Measurements from ENCODE around the gene CFAP20. TPM values are rescaled to one million over a fixed set of nuclear protein-coding genes. Genes with fewer than 3 reads are reported as not detected.
"Not testable (repeated sequence)": the region's sequence is repeated elsewhere in the genome, so short reads cannot be mapped to it uniquely, and the experiment has no call there.

The CFAP20 gene
- polyA plus RNA-seq, 2 donors, result 7.0 to 22.5 TPM

- not testable (repeated sequence) for H3K4me3 ChIP-seq (ENCODE audit: low read depth in 1 of 2, low read length in 2 of 2); H3K27ac ChIP-seq (ENCODE audit: low read depth in 2 of 2, low read length in 1 of 2); H3K36me3 ChIP-seq (ENCODE audit: control insufficient read depth in 2 of 2, insufficient read depth in 2 of 2, low read length in 1 of 2); H3K27me3 ChIP-seq (ENCODE audit: control insufficient read depth in 1 of 2, insufficient read depth in 2 of 2, low read length in 2 of 2); H3K4me1 ChIP-seq (ENCODE audit: control insufficient read depth in 2 of 2, insufficient read depth in 2 of 2, low read length in 1 of 2)
- H3K9me3 ChIP-seq (ENCODE audit: control insufficient read depth in 2 of 2, insufficient read depth in 1 of 2, low read depth in 1 of 2, low read length in 1 of 2), result peaks cover 0 to 10% of the 10 kb centered on the region in 2 donors
- 96 to 99% methylated on average over 3 of the region's 3 CpGs for WGBS, 2 donors
Observed at GRCh38 chr16:58090396-58090795, 38.8 kb downstream of the CFAP20 start.

- no peak overlapping the region for H3K4me3 ChIP-seq (ENCODE audit: low read depth in 1 of 2, low read length in 2 of 2)
- H3K36me3 ChIP-seq (ENCODE audit: control insufficient read depth in 2 of 2, insufficient read depth in 2 of 2, low read length in 1 of 2), result no peaks in the 10 kb centered on the region
- H3K27ac ChIP-seq (ENCODE audit: low read depth in 2 of 2, low read length in 1 of 2), result no peak overlapping the region
- peaks cover 0 to 10% of the 10 kb centered on the region in 2 donors for H3K9me3 ChIP-seq (ENCODE audit: control insufficient read depth in 2 of 2, insufficient read depth in 1 of 2, low read depth in 1 of 2, low read length in 1 of 2)
- H3K4me1 ChIP-seq (ENCODE audit: control insufficient read depth in 2 of 2, insufficient read depth in 2 of 2, low read length in 1 of 2), result no peaks in the 10 kb centered on the region
- H3K27me3 ChIP-seq (ENCODE audit: control insufficient read depth in 1 of 2, insufficient read depth in 2 of 2, low read length in 2 of 2), result no peaks in the 10 kb centered on the region
- 33 to 47% methylated on average over 9 of the region's 9 CpGs for WGBS, 2 donors
Observed at GRCh38 chr16:58088091-58088490, 41.1 kb downstream of the CFAP20 start.

GRCh38 chr16:58087209-58087913, 41.8 kb downstream of the CFAP20 start:
- Histone ChIP-seq H3K4me1 (ENCODE audit: control insufficient read depth in 2 of 2, insufficient read depth in 2 of 2, low read length in 1 of 2) (no peaks in the 10 kb centered on the region), H3K27ac (ENCODE audit: low read depth in 2 of 2, low read length in 1 of 2) (no peak overlapping the region), H3K9me3 (ENCODE audit: control insufficient read depth in 2 of 2, insufficient read depth in 1 of 2, low read depth in 1 of 2, low read length in 1 of 2) (peaks cover 0 to 10% of the 10 kb centered on the region in 2 donors), H3K36me3 (ENCODE audit: control insufficient read depth in 2 of 2, insufficient read depth in 2 of 2, low read length in 1 of 2) (no peaks in the 10 kb centered on the region), H3K4me3 (ENCODE audit: low read depth in 1 of 2, low read length in 2 of 2) (no peak overlapping the region), H3K27me3 (ENCODE audit: control insufficient read depth in 1 of 2, insufficient read depth in 2 of 2, low read length in 2 of 2) (no peaks in the 10 kb centered on the region)
- WGBS, 2 donors, result 90 to 94% methylated on average over 23 of the region's 23 CpGs

DNA sequence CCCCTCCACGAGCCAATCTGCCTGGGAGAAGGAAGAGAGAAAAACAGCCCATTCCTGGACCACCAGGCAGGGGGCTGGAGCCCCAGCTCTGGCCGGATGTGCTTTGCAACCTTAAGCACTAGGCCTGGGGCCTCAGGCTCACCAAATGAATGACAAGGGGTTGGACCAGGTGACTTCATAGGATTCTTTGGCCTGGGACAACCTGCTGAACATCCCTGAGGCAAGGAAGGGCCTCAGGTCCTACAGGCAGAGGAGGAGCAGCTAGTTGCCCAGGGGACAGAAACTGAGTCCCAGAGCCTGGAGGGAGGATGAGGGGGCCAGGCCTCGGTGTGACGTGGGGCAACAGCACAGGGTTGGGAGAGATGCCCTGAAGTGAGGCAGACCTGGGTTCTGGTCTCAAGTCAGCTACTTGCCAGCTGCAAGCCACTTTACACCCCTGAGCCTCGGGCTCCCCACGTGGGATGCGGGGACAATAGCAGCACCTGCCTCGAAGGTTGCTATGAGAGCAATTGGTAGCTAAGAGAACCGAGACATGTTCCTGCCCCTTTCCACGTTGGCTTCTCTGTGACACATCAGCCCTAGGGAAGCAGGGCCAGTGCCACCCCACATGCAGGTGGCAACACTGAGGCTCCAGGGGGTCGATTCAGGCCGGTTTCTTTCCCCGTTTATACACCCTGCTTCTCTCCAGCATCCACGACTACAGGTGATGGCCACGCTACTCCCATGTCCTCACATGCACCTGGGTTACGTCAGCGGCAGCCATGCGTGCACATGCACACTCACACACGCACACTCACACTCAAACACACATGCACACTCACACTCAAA, 42.6 kb downstream of the CFAP20 start:
- no peaks in the 10 kb centered on the region for H3K36me3 ChIP-seq (ENCODE audit: control insufficient read depth in 2 of 2, insufficient read depth in 2 of 2, low read length in 1 of 2)
- 77 to 80% methylated on average over 19 of the region's 19 CpGs for WGBS, 2 donors
- H3K4me1 ChIP-seq (ENCODE audit: control insufficient read depth in 2 of 2, insufficient read depth in 2 of 2, low read length in 1 of 2), result no peaks in the 10 kb centered on the region
- no peak overlapping the region for H3K27ac ChIP-seq (ENCODE audit: low read depth in 2 of 2, low read length in 1 of 2)
- H3K4me3 ChIP-seq (ENCODE audit: low read depth in 1 of 2, low read length in 2 of 2), result no peak overlapping the region
- H3K27me3 ChIP-seq (ENCODE audit: control insufficient read depth in 1 of 2, insufficient read depth in 2 of 2, low read length in 2 of 2), result no peaks in the 10 kb centered on the region
- peaks cover 0 to 10% of the 10 kb centered on the region in 2 donors for H3K9me3 ChIP-seq (ENCODE audit: control insufficient read depth in 2 of 2, insufficient read depth in 1 of 2, low read depth in 1 of 2, low read length in 1 of 2)

- H3K4me1 ChIP-seq (ENCODE audit: control insufficient read depth in 2 of 2, insufficient read depth in 2 of 2, low read length in 1 of 2), result no peaks in the 10 kb centered on the region
- no peak overlapping the region for H3K27ac ChIP-seq (ENCODE audit: low read depth in 2 of 2, low read length in 1 of 2)
- WGBS, 2 donors, result 87 to 89% methylated on average over 21 of the region's 21 CpGs
- H3K36me3 ChIP-seq (ENCODE audit: control insufficient read depth in 2 of 2, insufficient read depth in 2 of 2, low read length in 1 of 2), result no peaks in the 10 kb centered on the region
- H3K9me3 ChIP-seq (ENCODE audit: control insufficient read depth in 2 of 2, insufficient read depth in 1 of 2, low read depth in 1 of 2, low read length in 1 of 2), result peaks cover 0 to 10% of the 10 kb centered on the region in 2 donors
- H3K27me3 ChIP-seq (ENCODE audit: control insufficient read depth in 1 of 2, insufficient read depth in 2 of 2, low read length in 2 of 2), result no peaks in the 10 kb centered on the region
- no peak overlapping the region for H3K4me3 ChIP-seq (ENCODE audit: low read depth in 1 of 2, low read length in 2 of 2)
Observed at GRCh38 chr16:58085584-58086251, 43.5 kb downstream of the CFAP20 start.

- peaks cover 0 to 10% of the 10 kb centered on the region in 2 donors for H3K9me3 ChIP-seq (ENCODE audit: control insufficient read depth in 2 of 2, insufficient read depth in 1 of 2, low read depth in 1 of 2, low read length in 1 of 2)
- H3K27me3 ChIP-seq (ENCODE audit: control insufficient read depth in 1 of 2, insufficient read depth in 2 of 2, low read length in 2 of 2), result no peaks in the 10 kb centered on the region
- H3K36me3 ChIP-seq (ENCODE audit: control insufficient read depth in 2 of 2, insufficient read depth in 2 of 2, low read length in 1 of 2), result no peaks in the 10 kb centered on the region
- WGBS, 2 donors, result 92 to 93% methylated on average over 11 of the region's 11 CpGs
- H3K4me1 ChIP-seq (ENCODE audit: control insufficient read depth in 2 of 2, insufficient read depth in 2 of 2, low read length in 1 of 2), result no peaks in the 10 kb centered on the region
- no peak overlapping the region for H3K4me3 ChIP-seq (ENCODE audit: low read depth in 1 of 2, low read length in 2 of 2)
- no peak overlapping the region for H3K27ac ChIP-seq (ENCODE audit: low read depth in 2 of 2, low read length in 1 of 2)
Observed at GRCh38 chr16:58085171-58085570, 44.0 kb downstream of the CFAP20 start.

GRCh38 chr16:58084635-58085034, 44.5 kb downstream of the CFAP20 start:
- Histone ChIP-seq H3K4me1 (ENCODE audit: control insufficient read depth in 2 of 2, insufficient read depth in 2 of 2, low read length in 1 of 2) (no peaks in the 10 kb centered on the region), H3K27ac (ENCODE audit: low read depth in 2 of 2, low read length in 1 of 2) (no peak overlapping the region), H3K36me3 (ENCODE audit: control insufficient read depth in 2 of 2, insufficient read depth in 2 of 2, low read length in 1 of 2) (no peaks in the 10 kb centered on the region), H3K27me3 (ENCODE audit: control insufficient read depth in 1 of 2, insufficient read depth in 2 of 2, low read length in 2 of 2) (no peaks in the 10 kb centered on the region), H3K4me3 (ENCODE audit: low read depth in 1 of 2, low read length in 2 of 2) (no peak overlapping the region), H3K9me3 (ENCODE audit: control insufficient read depth in 2 of 2, insufficient read depth in 1 of 2, low read depth in 1 of 2, low read length in 1 of 2) (peaks cover 0 to 10% of the 10 kb centered on the region in 2 donors)
- 85 to 87% methylated on average over 6 of the region's 6 CpGs for WGBS, 2 donors

GRCh38 chr16:58082381-58082780, 46.8 kb downstream of the CFAP20 start:
- H3K36me3 ChIP-seq (ENCODE audit: control insufficient read depth in 2 of 2, insufficient read depth in 2 of 2, low read length in 1 of 2), result no peaks in the 10 kb centered on the region
- no peaks in the 10 kb centered on the region for H3K4me1 ChIP-seq (ENCODE audit: control insufficient read depth in 2 of 2, insufficient read depth in 2 of 2, low read length in 1 of 2)
- H3K9me3 ChIP-seq (ENCODE audit: control insufficient read depth in 2 of 2, insufficient read depth in 1 of 2, low read depth in 1 of 2, low read length in 1 of 2), result peaks cover 0 to 6% of the 10 kb centered on the region in 2 donors
- no peak overlapping the region for H3K27ac ChIP-seq (ENCODE audit: low read depth in 2 of 2, low read length in 1 of 2)
- H3K4me3 ChIP-seq (ENCODE audit: low read depth in 1 of 2, low read length in 2 of 2), result no peak overlapping the region
- H3K27me3 ChIP-seq (ENCODE audit: control insufficient read depth in 1 of 2, insufficient read depth in 2 of 2, low read length in 2 of 2), result no peaks in the 10 kb centered on the region

DNA sequence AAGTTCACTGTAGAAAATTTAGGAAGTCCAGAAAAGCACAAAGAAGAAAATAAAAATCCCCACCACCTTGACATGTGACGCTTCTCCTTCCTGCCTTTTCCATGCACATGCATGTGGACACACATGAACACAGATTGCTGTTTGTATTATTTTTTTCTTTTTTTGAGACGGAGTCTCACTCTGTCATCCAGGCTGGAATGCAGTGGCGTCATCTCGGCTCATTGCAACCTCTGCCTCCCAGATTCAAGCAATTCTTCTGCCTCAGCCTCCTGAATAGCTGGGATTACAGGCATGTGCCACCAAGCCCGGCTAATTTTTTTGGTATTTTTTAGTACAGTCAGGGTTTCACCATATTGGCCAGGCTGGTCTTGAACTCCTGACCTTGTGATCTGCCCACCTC, 48.5 kb downstream of the CFAP20 start:
- H3K27me3 ChIP-seq (ENCODE audit: control insufficient read depth in 1 of 2, insufficient read depth in 2 of 2, low read length in 2 of 2); H3K9me3 ChIP-seq (ENCODE audit: control insufficient read depth in 2 of 2, insufficient read depth in 1 of 2, low read depth in 1 of 2, low read length in 1 of 2); H3K4me1 ChIP-seq (ENCODE audit: control insufficient read depth in 2 of 2, insufficient read depth in 2 of 2, low read length in 1 of 2); H3K4me3 ChIP-seq (ENCODE audit: low read depth in 1 of 2, low read length in 2 of 2); H3K36me3 ChIP-seq (ENCODE audit: control insufficient read depth in 2 of 2, insufficient read depth in 2 of 2, low read length in 1 of 2); H3K27ac ChIP-seq (ENCODE audit: low read depth in 2 of 2, low read length in 1 of 2): not testable (repeated sequence)
- WGBS, 2 donors, result 82 to 85% methylated on average over 5 of the region's 5 CpGs
